NCI-H2227 (cell line): Measurements from ENCODE around the gene PLEKHH2.
"Not testable (repeated sequence)": the region's sequence is repeated elsewhere in the genome, so short reads cannot be mapped to it uniquely, and the experiment has no call there.

Experiments
- DNase-seq: peaks from one replicate; lab custom pipeline; 2025; ENCODE audit not compliant: unreplicated experiment; lab: John Stamatoyannopoulos, UW

The PLEKHH2 gene

DNA sequence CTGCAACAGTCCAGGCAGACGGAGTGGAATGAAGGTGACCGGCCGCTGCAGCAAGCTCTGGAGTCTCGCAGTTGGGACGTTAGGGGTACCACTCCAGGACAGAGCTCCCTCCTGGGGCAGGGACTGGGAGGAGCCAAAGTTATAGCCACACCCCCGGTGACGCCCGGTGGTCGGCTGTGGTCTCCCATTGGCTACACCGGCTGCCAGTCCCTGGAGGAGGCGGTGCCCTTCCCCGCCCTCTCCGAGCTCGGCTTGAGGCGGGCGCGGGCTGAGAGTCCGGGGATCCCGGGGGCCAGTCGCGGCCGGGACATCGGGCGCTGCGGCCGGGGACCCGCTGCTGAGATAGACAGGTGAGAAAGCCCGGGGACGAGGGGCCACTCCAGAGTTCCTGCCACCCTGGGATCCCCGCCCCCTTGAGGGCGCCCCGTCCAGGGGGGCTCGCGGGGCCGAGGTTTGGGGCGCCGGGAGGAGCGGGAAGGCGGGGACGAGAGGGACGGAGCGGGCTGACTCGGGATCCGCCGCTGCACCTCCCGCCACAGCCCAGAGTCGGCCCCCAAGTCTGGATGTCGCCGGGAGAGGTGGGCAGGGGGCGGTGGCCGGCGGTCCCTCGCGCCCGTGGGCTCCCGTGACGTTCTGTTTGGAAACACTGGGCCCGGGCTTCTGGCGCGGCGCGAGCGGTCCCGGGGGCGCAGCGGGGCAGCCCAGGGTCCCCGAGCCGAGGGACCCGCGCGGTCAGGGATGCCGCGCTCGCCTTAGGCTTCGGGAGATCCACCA lies at the start of gene PLEKHH2:
PLEKHH2 (plus strand) TSS at position 231 of the 774 bp plus-strand sequence. CDS start 7,414 bp downstream, outside the sequence.
- peak; percentile 92 for DNase-seq

- no peak for DNase-seq
These were observed 44.6 kb upstream of the PLEKHH2 start for GRCh38 chr2:43592443-43592842.

- DNase-seq = no peak
These were observed 43.8 kb upstream of the PLEKHH2 start for GRCh38 chr2:43593254-43593653.

- DNase-seq = no peak
These were observed 42.2 kb upstream of the PLEKHH2 start for GRCh38 chr2:43594875-43595274.

GRCh38 chr2:43595603-43596412 lies 41.3 kb upstream of the PLEKHH2 start, which contains the start of gene THADA:
Gene THADA (minus strand): TSS chr2:43596038. CDS start chr2:43592392, 3,646 bp downstream.
- DNase-seq = peak; percentile 99

GRCh38 chr2:43600596-43600995 lies 36.5 kb upstream of the PLEKHH2 start:
- DNase-seq = not testable (repeated sequence)

DNA sequence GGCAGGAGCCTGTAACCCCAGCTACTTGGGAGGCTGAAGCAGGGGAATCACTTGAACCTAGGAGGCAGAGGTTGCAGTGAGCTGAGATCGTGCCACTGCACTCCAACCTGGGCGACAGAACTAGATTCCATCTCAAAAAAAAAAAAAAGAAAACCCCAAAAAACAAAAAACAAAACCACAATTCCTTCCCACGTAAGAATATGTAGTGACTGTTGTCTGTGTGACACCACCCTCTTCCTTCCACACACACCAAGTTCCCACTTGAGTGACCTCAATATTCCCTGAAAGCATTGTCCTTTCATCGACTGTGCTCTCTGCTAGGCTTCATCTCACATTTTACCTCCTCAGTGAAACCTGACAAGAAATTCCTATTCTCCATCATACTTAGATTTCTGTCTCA lies 32.4 kb upstream of the PLEKHH2 start:
- no peak for DNase-seq

DNA sequence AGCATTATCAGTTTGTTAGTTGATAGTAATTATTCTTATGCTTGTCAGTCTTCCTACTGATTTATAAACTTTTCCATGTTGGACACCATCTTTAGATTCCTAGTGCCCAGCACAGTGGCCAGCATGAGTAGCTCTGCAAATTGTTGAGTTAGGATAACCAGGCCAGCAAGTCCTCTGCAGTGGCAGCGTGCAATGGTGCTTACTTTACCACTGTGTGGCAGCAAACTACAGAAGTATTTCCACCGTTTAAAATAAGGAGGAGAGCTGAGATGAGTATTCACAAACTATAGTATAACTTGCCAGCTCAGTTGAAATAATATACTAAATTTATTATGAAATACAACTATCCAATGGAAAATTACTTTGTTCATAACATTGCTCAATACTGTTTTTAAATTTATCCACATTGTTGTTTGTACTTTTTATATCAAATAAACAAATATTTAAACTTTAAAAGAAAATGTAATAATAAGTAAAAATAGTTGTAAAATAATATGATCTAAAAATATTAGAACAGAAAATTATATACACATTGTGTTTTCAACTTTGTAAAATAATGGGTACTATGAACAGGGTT lies 31.9 kb upstream of the PLEKHH2 start:
- DNase-seq = peak; percentile 50

- DNase-seq = no peak
These were observed 31.2 kb upstream of the PLEKHH2 start for GRCh38 chr2:43605851-43606250.

DNA sequence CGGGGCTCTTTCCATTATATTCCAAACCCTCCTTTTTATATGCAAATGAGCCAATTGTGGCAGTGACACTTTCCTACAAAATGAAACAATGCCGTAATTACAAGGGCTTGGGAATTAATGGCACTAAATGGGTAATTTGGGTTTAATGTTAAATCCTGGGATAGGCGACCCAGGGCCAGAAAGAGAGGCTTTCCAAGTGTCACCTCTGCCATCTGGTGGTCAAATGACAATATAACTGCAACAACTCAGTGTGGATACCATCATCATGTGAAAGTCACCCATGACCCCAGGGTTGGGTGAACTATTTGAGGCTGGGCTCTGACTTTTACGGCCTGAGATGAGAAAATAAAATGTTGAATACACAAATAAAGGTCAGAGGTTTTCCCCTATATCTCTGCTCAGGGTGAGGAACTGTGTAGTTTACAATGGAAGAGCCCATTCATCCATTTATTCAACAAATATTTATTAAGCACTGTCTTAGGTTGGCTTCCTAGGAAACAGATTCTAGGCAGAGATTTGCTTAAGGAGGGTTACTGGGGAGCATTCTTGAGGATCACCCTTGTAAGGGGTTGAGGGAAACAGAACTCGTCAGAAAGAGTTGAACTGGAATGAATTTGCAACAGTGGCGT lies 27.7 kb upstream of the PLEKHH2 start:
- peak; percentile 55 for DNase-seq

DNA sequence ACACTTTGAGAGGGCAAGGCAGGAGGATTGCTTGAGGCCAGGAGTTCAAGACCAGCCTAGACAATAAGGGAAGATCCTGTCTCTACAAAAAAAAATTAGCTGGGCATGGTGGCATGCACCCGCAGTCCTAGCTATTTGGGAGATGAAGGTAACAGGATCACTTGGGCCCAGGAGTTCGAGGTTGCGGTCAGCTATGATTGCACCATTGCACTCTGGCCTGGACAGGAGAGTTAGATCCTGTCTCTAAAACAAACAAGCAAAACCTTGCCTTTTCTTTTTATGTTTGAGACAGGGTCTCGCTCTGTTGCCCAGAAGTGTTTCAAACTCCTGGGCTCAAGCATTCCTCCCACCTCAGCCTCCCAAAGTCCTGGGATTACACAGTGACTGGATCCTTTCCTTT lies 26.7 kb upstream of the PLEKHH2 start:
- no peak for DNase-seq

- DNase-seq = peak; percentile 77
These were observed 24.8 kb upstream of the PLEKHH2 start for GRCh38 chr2:43611987-43612894.

DNA sequence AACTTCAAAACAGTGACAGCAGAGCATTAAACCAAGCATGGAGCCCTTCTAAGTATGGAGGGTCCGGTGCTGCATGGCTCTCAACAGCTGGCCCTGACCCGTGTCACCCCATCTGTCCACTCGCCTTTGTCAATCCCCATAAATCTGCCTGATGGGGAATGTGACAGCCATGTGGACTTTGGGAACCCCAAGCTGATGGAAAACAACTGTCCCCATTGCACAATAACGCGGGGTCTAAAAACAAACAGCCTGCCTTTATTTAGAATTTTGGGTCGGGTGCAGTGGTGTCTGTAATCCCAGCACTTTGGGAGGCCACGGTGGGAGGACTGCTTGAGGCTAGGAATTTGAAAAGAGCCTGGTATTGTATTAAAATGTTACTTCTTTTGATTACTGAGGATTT lies 24.1 kb upstream of the PLEKHH2 start:
- DNase-seq = no peak

- no peak for DNase-seq
These were observed 19.9 kb upstream of the PLEKHH2 start for GRCh38 chr2:43616967-43617680.

DNA sequence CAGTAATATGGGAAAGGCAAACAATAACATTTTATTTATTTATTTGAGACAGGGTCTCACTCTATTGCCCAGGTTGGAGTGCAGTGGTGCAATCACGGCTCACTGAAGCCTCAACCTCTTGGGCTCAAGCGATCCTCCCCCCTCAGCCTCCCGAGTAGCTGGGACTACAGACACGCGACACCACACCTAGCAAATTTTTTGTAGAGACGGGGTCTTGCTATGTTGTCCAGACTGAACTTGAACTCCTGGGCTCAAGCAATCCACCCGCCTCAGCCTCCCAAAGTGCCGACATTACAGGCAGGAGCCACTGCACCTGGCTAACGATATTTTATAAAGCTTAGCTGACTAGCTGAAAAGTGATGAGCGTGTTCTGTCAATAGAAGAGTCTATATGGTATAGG lies 17.5 kb upstream of the PLEKHH2 start:
- DNase-seq = no peak

GRCh38 chr2:43622931-43623451 lies 14.1 kb upstream of the PLEKHH2 start:
- DNase-seq = no peak

- DNase-seq = no peak
These were observed 5.3 kb upstream of the PLEKHH2 start for GRCh38 chr2:43631618-43632317.

- no peak for DNase-seq
These were observed 2.3 kb upstream of the PLEKHH2 start for GRCh38 chr2:43634604-43635306.
